Measurements from ENCODE around the gene CDR2.

The CDR2 gene

GRCh38 chr16:22346483-22346882, 27.9 kb downstream of the CDR2 start:
- TF ChIP-seq CTCF (IDR thresholded peaks at IDR 0.05; ENCODE audit: insufficient read depth, low read length, poor library complexity, severe bottlenecking), result no peak
- TF ChIP-seq EZH2phosphoT487 (conservative IDR thresholded peaks at IDR 0.05; ENCODE audit: low read length), result no peak
- H3K27me3 ChIP-seq (ENCODE audit: low read length), result no peaks in the 10 kb centered on the region
- no peaks in the 10 kb centered on the region for H4K20me1 ChIP-seq (ENCODE audit: low read depth, low read length)
- H3K36me3 ChIP-seq (ENCODE audit: low read length), result peaks cover 17% of the 10 kb centered on the region; the same call in 1 of the 2 replicates
- H3K9me2 ChIP-seq (replicated peaks; ENCODE audit: insufficient read depth, low read length), result no peaks in the 10 kb centered on the region
- no peak overlapping the region for H3K27ac ChIP-seq (ENCODE audit: low read depth, low read length)
- no peaks in the 10 kb centered on the region; the same call in 1 of the 2 replicates for H3F3A ChIP-seq (ENCODE audit: insufficient read depth)
- H2AFZ ChIP-seq (ENCODE audit: low read depth, low read length, severe bottlenecking), result no peak overlapping the region
- H3K4me2 ChIP-seq (ENCODE audit: low read depth, low read length, poor library complexity, severe bottlenecking), result no peak overlapping the region
- no peaks in the 10 kb centered on the region for H3K9me3 ChIP-seq (ENCODE audit: insufficient read depth, low read length)
- no peak overlapping the region for H3K9ac ChIP-seq (ENCODE audit: low read length)
- H3K79me2 ChIP-seq (ENCODE audit: insufficient read depth, low read length), result no peaks in the 10 kb centered on the region
- no peak overlapping the region for H3K4me3 ChIP-seq (ENCODE audit: insufficient read depth, low read length, poor library complexity, severe bottlenecking)

GRCh38 chr16:22342082-22342481, 32.3 kb downstream of the CDR2 start:
- Histone ChIP-seq H2AFZ (ENCODE audit: low read depth, low read length, severe bottlenecking) (no peak overlapping the region), H3K9me2 (replicated peaks; ENCODE audit: insufficient read depth, low read length) (no peaks in the 10 kb centered on the region), H3K4me2 (ENCODE audit: low read depth, low read length, poor library complexity, severe bottlenecking) (no peak overlapping the region), H3K27me3 (ENCODE audit: low read length) (no peaks in the 10 kb centered on the region), H3K4me3 (ENCODE audit: insufficient read depth, low read length, poor library complexity, severe bottlenecking) (no peak overlapping the region), H3K79me2 (ENCODE audit: insufficient read depth, low read length) (no peaks in the 10 kb centered on the region), H3F3A (ENCODE audit: insufficient read depth) (peaks cover 3% of the 10 kb centered on the region; the same call in 1 of the 2 replicates), H3K9me3 (ENCODE audit: insufficient read depth, low read length) (no peaks in the 10 kb centered on the region), H3K36me3 (ENCODE audit: low read length) (peaks cover 9% of the 10 kb centered on the region), H3K27ac (ENCODE audit: low read depth, low read length) (no peak overlapping the region), H3K9ac (ENCODE audit: low read length) (no peak overlapping the region), H4K20me1 (ENCODE audit: low read depth, low read length) (no peaks in the 10 kb centered on the region)
- TF ChIP-seq CTCF (IDR thresholded peaks at IDR 0.05; ENCODE audit: insufficient read depth, low read length, poor library complexity, severe bottlenecking) (no peak), EZH2phosphoT487 (conservative IDR thresholded peaks at IDR 0.05; ENCODE audit: low read length) (no peak)

GRCh38 chr16:22340945-22341344, 33.5 kb downstream of the CDR2 start:
- Histone ChIP-seq H4K20me1 (ENCODE audit: low read depth, low read length) (no peaks in the 10 kb centered on the region), H3K4me3 (ENCODE audit: insufficient read depth, low read length, poor library complexity, severe bottlenecking) (no peak overlapping the region), H3K4me2 (ENCODE audit: low read depth, low read length, poor library complexity, severe bottlenecking) (no peak overlapping the region), H3K9me3 (ENCODE audit: insufficient read depth, low read length) (peaks cover 11% of the 10 kb centered on the region; the same call in 1 of the 2 replicates), H3K79me2 (ENCODE audit: insufficient read depth, low read length) (no peaks in the 10 kb centered on the region), H3F3A (ENCODE audit: insufficient read depth) (0 out of 2 replicates have a peak, but pooled peaks cover 7% of the 10 kb centered on the region), H3K9ac (ENCODE audit: low read length) (no peak overlapping the region), H3K27me3 (ENCODE audit: low read length) (no peaks in the 10 kb centered on the region), H3K27ac (ENCODE audit: low read depth, low read length) (no peak overlapping the region), H3K36me3 (ENCODE audit: low read length) (peaks cover 20% of the 10 kb centered on the region), H2AFZ (ENCODE audit: low read depth, low read length, severe bottlenecking) (no peak overlapping the region), H3K9me2 (replicated peaks; ENCODE audit: insufficient read depth, low read length) (no peaks in the 10 kb centered on the region)
- TF ChIP-seq CTCF (IDR thresholded peaks at IDR 0.05; ENCODE audit: insufficient read depth, low read length, poor library complexity, severe bottlenecking) (no peak), EZH2phosphoT487 (conservative IDR thresholded peaks at IDR 0.05; ENCODE audit: low read length) (no peak)
